ENCODE results near the gene NMT1. TPM values are rescaled to one million over a fixed set of nuclear protein-coding genes. Genes with fewer than 3 reads are reported as not detected.

The NMT1 gene
- total and polyA plus RNA-seq, 2 donors from 2014 or later: 72.3 to 98.5 TPM

DNA sequence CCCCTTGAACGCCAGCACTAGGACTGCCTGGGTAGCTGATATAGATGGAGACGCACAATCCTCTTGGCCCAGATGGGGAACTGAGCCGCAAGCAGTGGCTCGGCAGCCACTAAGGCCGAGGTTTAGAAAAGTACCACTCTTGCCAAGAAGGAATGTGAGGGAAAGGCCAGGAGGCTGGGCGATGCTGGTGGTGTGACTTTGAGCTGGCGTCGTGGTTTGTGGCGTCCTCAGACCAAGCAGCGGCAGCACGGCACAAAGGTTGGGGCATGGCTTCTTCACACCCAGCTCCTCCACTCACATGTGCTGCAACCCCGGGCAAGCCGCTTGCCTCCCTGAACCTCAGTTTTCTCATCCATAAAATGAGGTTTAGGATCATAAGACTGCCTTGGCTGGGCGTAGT is 25.3 kb upstream of the NMT1 start:
- Histone ChIP-seq H3K27ac (ENCODE audit: low read depth in 2 of 2, low read length in 2 of 2) (no peak overlapping the region), H3K36me3 (ENCODE audit: control insufficient read depth in 2 of 3, insufficient read depth in 3 of 3, low read length in 3 of 3) (peaks cover 0 to 4% (median 3%) of the 10 kb centered on the region in 3 donors), H3K9me3 (ENCODE audit: control insufficient read depth in 2 of 3, insufficient read depth in 1 of 3, low read length in 3 of 3) (no peaks in the 10 kb centered on the region), H3K9ac (ENCODE audit: low read length in 3 of 3) (no peak overlapping the region), H3K4me1 (ENCODE audit: control insufficient read depth in 2 of 3, insufficient read depth in 2 of 3, low read depth in 1 of 3, low read length in 3 of 3) (peaks cover 0 to 5% (median 0%) of the 10 kb centered on the region in 3 donors), H3K27me3 (ENCODE audit: control insufficient read depth, insufficient read depth, low read length) (no peaks in the 10 kb centered on the region), H3K4me3 (ENCODE audit: low read length in 3 of 3) (no peak overlapping the region)
- no peak for DNase-seq
- intact Hi-C loops (cut with DNase I): no loop called here
- TF ChIP-seq, protein P1, sequence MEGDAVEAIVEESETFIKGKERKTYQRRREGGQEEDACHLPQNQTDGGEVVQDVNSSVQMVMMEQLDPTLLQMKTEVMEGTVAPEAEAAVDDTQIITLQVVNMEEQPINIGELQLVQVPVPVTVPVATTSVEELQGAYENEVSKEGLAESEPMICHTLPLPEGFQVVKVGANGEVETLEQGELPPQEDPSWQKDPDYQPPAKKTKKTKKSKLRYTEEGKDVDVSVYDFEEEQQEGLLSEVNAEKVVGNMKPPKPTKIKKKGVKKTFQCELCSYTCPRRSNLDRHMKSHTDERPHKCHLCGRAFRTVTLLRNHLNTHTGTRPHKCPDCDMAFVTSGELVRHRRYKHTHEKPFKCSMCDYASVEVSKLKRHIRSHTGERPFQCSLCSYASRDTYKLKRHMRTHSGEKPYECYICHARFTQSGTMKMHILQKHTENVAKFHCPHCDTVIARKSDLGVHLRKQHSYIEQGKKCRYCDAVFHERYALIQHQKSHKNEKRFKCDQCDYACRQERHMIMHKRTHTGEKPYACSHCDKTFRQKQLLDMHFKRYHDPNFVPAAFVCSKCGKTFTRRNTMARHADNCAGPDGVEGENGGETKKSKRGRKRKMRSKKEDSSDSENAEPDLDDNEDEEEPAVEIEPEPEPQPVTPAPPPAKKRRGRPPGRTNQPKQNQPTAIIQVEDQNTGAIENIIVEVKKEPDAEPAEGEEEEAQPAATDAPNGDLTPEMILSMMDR (IDR thresholded peaks at IDR 0.05; ENCODE audit: borderline replicate concordance, extremely low read depth, insufficient read depth): no peak
- no peak for FAIRE-seq

DNA sequence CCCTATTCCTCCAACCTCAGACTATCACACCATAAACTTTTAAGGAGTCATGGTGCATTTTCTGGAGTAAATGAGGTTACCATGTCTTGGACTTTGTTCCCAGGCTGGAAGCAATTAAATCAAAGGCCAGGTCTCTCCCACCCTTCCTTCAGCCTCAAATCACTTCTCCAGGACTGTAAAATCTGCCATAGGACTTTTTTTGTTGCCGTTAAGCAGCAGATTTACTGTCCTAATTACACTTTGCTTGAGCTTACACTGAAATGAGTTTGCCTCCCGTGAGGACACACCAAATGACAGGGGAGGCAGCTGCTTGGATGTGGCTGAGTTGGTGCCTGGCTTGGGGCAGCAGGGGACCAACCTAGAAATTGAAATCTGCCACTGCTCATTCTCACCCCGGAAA is 24.4 kb upstream of the NMT1 start:
- DNase-seq: peak in 3 of 5 donors; percentile 43 to 86 (median 82)
- no peaks in the 10 kb centered on the region for H3K9me3 ChIP-seq (ENCODE audit: control insufficient read depth in 2 of 3, insufficient read depth in 1 of 3, low read length in 3 of 3)
- peaks cover 0 to 4% (median 3%) of the 10 kb centered on the region in 3 donors for H3K36me3 ChIP-seq (ENCODE audit: control insufficient read depth in 2 of 3, insufficient read depth in 3 of 3, low read length in 3 of 3)
- intact Hi-C loops (cut with DNase I): no loop called here
- no peak for FAIRE-seq
- no peak overlapping the region for H3K4me3 ChIP-seq (ENCODE audit: low read length in 3 of 3)
- no peak overlapping the region for H3K9ac ChIP-seq (ENCODE audit: low read length in 3 of 3)
- TF ChIP-seq, protein P1 (IDR thresholded peaks at IDR 0.05; ENCODE audit: borderline replicate concordance, extremely low read depth, insufficient read depth): no peak
- H3K4me1 ChIP-seq (ENCODE audit: control insufficient read depth in 2 of 3, insufficient read depth in 2 of 3, low read depth in 1 of 3, low read length in 3 of 3): peaks cover 0 to 5% (median 0%) of the 10 kb centered on the region in 3 donors
- no peak overlapping the region for H3K27ac ChIP-seq (ENCODE audit: low read depth in 2 of 2, low read length in 2 of 2)
- no peaks in the 10 kb centered on the region for H3K27me3 ChIP-seq (ENCODE audit: control insufficient read depth, insufficient read depth, low read length)

DNA sequence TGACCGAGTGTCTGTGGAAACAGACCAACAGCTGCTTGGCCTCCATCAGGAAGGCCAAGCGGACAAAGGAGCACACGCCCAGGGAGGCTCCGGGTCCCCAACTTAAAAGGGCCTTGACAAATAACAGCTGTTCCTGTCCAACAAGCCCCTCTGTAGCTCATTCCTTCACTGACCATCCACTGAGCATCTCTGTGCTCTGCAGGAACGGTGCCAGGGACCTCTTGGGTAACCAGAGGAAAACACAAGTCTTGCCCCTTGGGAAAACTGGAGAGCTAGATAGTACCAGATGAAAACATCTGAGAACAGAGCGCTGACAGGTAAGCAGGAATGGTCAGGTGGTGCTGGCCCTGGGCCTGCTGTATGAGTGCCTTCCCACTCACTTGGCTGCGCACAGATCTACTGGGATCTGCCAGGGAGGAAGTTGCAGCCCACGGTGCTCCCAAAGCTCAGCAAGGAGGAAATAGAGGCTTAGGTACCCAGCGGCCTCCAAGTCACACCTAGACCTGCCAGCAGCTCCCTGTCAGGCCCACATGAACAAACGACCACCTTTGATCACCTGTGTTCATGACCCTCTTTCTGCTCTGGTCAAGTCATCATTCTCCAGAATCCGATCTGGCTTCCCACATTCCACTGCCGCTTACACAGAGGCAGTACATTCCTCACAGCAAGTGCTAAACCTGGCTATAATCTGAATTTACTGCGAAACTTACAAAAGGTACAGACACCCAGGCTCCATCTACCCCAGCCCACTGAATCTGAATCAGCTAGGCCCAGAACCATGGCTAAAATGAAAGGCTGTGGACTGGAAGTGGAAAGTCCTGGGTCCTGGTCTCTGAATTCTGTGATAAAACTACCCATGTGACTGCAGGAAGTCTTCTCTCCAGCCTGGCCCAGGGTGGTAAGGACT is 22.1 kb upstream of the NMT1 start:
- H3K27me3 ChIP-seq (ENCODE audit: control insufficient read depth, insufficient read depth, low read length): no peaks in the 10 kb centered on the region
- H3K9ac ChIP-seq (ENCODE audit: low read length in 3 of 3): no peak overlapping the region
- TF ChIP-seq, protein P1 (IDR thresholded peaks at IDR 0.05; ENCODE audit: borderline replicate concordance, extremely low read depth, insufficient read depth): no peak
- intact Hi-C loops (cut with DNase I): no loop called here
- DNase-seq (peak in 3 of 5 donors; percentile 45 to 79 (median 68)), FAIRE-seq (no peak)
- H3K4me1 ChIP-seq (ENCODE audit: control insufficient read depth in 2 of 3, insufficient read depth in 2 of 3, low read depth in 1 of 3, low read length in 3 of 3): peaks cover 0 to 10% (median 5%) of the 10 kb centered on the region in 3 donors
- H3K4me3 ChIP-seq (ENCODE audit: low read length in 3 of 3): no peak overlapping the region
- H3K9me3 ChIP-seq (ENCODE audit: control insufficient read depth in 2 of 3, insufficient read depth in 1 of 3, low read length in 3 of 3): no peaks in the 10 kb centered on the region
- peaks cover 0 to 2% (median 0%) of the 10 kb centered on the region in 3 donors for H3K36me3 ChIP-seq (ENCODE audit: control insufficient read depth in 2 of 3, insufficient read depth in 3 of 3, low read length in 3 of 3)
- no peak overlapping the region for H3K27ac ChIP-seq (ENCODE audit: low read depth in 2 of 2, low read length in 2 of 2)
